Activated CD4-positive, alpha-beta T cell treated with anti-CD3 and anti-CD28 coated beads, Interleukin-2, amount 10 ng/mL, durations not matched to agents 7 days and 5 days (primary cell): ENCODE data around the gene HIVEP3. TPM values are rescaled to one million over a fixed set of nuclear protein-coding genes. Genes with fewer than 3 reads are reported as not detected.

Experiments
- CTCF ChIA-PET: fragments of 350-600 bp; sonication (Branson Sonifier 250); formaldehyde crosslinking; loops from one replicate; lab custom pipeline; 2021; ENCODE audit warnings: antibody characterized with exemption; lab: Charles Lee
- POLR2A ChIA-PET: fragments of 350-600 bp; sonication (Branson Sonifier 250); formaldehyde crosslinking; loops from one replicate; lab custom pipeline; 2021; ENCODE audit warnings: antibody characterized with exemption; lab: Charles Lee
- DNase-seq: peaks from one replicate; pipeline ENCODE4 v3.0.0-alpha.2; 2020
- H3K27ac Mint-ChIP-seq: one replicate; pipeline ENCODE4 v1.8.0; 2021; ENCODE audit warnings: mild to moderate bottlenecking, moderate library complexity, mixed read lengths
- H3K27me3 Mint-ChIP-seq: one replicate; pipeline ENCODE4 v1.8.0; 2021; ENCODE audit warnings: mixed read lengths
- H3K36me3 Mint-ChIP-seq: one replicate; pipeline ENCODE4 v1.8.0; 2021; ENCODE audit warnings: low read depth, mixed read lengths
- H3K4me1 Mint-ChIP-seq: one replicate; pipeline ENCODE4 v1.8.0; 2021; ENCODE audit warnings: mixed read lengths
- H3K4me3 Mint-ChIP-seq: one replicate; pipeline ENCODE4 v1.8.0; 2021; ENCODE audit warnings: mild to moderate bottlenecking, moderate library complexity, mixed read lengths
- H3K9me3 Mint-ChIP-seq: one replicate; pipeline ENCODE4 v1.8.0; 2021; ENCODE audit warnings: mixed read lengths
- total RNA-seq, 2 experiments: library from RNA; stranded (reverse); gene quantifications; one replicate each; pipeline ENCODE4 v1.2.3, GENCODE V29; 2021

Gene HIVEP3
- total RNA-seq, 2 experiments from 2014 or later, result 18.4 to 21.5 TPM

DNA sequence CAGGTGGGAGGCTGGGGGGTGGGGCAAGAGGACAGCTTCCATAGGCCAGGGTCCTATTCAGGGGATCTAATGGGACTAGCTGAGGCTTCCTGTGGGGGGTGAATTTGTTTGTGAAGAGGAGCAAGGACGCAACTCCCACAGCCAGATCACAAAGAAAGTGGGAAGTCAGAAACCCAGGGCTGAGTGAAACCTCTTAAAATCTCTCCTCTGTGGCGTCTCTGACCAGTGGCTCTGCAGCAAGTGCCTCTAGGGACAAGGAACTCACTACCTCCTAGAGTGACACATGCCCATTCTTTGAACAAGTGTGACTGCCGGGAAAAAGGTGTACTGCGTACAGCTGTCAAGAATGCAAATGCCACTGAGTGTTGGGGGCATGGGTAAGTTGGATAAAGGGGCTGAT lies 187.9 kb downstream of the HIVEP3 start:
- ChIA-PET POLR2A (no interaction called here), CTCF (interaction anchor here (1.1 to 1.5 kb wide), 2 partner anchors 9 to 52 kb away, joined by 3 to 4 read pairs; no protein-coding TSS in a partner anchor)
- Mint-ChIP-seq H3K4me3 (no peak overlapping the region), H3K27ac (no peak overlapping the region), H3K36me3 (no peaks in the 10 kb centered on the region), H3K27me3 (no peaks in the 10 kb centered on the region), H3K9me3 (peaks cover 4% of the 10 kb centered on the region), H3K4me1 (peaks cover 42% of the 10 kb centered on the region)
- no peak for DNase-seq

DNA sequence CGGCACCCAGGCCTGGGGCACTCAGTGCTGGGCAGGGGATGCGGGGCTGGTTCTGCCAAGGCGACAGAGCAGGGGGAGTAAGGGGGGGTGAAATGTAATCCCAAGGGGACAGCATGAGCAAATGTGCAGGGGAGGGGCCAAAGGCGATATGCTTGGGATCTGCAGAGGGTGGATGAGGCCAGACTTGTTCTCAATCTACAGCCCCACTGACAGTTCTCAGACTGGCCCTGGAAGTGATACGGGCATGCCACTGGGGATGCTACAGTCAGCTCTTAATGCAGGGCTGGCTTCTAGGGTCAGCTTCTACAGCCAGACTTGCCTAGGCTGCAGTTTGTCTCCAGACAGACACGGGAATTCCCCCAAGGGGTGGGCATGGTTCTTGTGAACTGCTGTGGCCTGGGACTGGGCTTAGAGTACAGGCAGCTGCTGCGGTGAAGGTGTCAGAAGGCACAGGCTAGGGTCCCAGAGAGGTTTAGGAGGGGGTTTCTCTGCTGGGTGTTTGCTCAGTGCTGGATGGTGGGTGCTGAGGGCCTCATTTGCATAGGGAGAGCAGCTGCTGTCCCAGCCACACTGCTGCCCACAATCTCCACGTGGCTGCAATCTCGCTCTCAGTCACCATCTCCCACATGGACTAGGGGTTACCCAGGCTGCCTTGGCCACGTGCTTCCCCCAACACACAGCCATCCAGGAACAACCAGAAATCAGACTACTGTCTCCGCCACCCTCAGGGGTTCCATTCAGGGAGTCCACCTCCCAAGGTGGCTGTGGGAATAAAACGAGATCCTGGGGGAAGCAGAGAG lies 190.1 kb downstream of the HIVEP3 start:
- Mint-ChIP-seq H3K9me3 (peaks cover 4% of the 10 kb centered on the region), H3K4me1 (peaks cover 39% of the 10 kb centered on the region), H3K36me3 (no peaks in the 10 kb centered on the region), H3K4me3 (no peak overlapping the region), H3K27ac (no peak overlapping the region), H3K27me3 (no peaks in the 10 kb centered on the region)
- POLR2A ChIA-PET, result no interaction called here
- CTCF ChIA-PET, result interaction anchor here (0.6 to 1.4 kb wide), 6 partner anchors 10 to 165 kb away, joined by 3 to 4 read pairs (median 3); no protein-coding TSS in a partner anchor
- DNase-seq, result no peak

DNA sequence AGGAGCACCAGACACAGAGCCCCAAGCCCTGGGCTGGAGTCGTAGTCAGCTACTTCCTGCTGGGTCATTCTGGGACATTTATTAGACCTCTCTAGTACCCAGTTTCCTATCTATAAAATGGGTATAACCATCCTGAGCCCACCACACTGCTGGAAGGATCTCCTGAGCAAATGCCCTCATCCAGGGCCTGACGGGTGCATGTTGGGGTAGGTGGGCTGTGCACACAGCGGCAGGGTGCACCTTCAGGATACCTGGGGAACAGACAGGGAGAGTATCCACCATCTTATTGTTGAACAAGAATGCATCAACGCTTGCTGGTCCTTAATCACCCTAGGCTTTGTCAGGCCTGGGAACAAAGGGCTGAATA lies 191.0 kb downstream of the HIVEP3 start:
- no peaks in the 10 kb centered on the region for H3K36me3 Mint-ChIP-seq
- H3K9me3 Mint-ChIP-seq, result peaks cover 4% of the 10 kb centered on the region
- DNase-seq, result no peak
- POLR2A ChIA-PET, result no interaction called here
- peaks cover 41% of the 10 kb centered on the region for H3K4me1 Mint-ChIP-seq
- no peaks in the 10 kb centered on the region for H3K27me3 Mint-ChIP-seq
- CTCF ChIA-PET, result interaction anchor here (0.9 to 1.3 kb wide), 8 partner anchors 11 to 85 kb away, joined by 3 to 13 read pairs (median 4); no protein-coding TSS in a partner anchor
- H3K27ac Mint-ChIP-seq, result peak overlapping the region; percentile 47
- no peak overlapping the region for H3K4me3 Mint-ChIP-seq

DNA sequence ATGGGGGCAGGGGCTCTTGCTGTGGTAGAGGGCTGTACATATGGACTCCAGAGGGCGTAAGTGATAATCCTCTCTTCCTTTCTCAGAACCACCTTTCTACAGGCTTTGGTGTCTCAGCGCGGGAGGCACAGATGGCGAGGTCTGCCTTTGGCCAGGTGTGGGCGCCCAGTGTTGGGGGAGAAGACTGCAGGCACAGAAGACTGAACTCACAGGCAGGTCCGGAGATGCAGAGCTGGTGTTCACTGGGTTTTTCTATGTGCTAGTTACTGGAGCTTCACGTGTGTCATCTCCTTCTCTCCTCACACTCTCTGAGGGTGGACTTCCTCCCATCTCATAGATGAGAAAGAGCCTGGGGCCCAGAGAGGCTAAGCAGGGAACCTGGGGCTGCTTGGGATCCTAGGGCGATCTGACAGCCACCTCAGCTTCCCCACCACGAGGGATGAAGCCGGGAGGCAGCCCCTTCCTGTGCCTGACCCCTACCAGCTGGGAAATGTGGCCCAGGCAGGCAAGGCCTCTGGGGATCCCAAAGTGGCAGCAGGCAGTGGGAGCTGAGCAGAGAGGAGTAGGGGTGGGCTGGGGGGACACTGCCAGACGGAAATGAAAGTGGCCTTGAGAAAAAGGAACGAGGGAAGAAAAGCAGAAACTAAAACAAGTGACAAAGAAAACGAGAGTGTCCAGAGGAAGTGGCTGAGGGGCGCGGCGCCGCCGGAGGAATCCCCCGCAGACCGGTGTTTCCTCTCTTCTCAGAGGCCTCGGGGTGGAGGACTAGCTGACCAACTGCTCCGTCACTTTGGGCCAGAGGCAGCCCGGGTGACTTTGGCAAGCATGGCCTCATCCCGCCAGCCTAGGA lies 191.6 kb downstream of the HIVEP3 start:
- H3K27ac Mint-ChIP-seq, result peak overlapping the region; percentile 47

DNA sequence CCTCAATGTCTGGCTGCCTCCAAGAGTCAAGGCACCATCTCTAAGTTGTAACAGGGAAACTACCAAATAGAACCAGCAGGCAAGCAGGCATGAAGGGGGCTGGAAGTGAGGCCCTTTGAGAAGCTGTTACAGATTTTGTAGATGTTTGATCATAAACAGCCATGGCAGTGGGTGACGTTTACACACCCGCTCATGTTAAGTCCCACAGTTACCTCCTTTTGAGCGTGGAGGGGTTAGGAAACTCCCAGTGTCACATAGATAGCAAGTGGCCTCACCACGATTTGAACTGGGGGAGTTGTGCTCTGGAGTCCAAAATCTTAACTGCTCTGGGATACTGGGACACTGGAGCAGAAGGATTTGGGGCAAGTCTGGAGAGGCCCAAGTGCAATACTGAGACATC lies 192.4 kb downstream of the HIVEP3 start:
- H3K27me3 Mint-ChIP-seq, result no peaks in the 10 kb centered on the region
- H3K9me3 Mint-ChIP-seq, result no peaks in the 10 kb centered on the region
- peaks cover 53% of the 10 kb centered on the region for H3K4me1 Mint-ChIP-seq
- H3K36me3 Mint-ChIP-seq, result no peaks in the 10 kb centered on the region
- ChIA-PET POLR2A (interaction anchor here (1.0 kb wide), 1 partner anchor 58 kb away, joined by 3 read pairs; no protein-coding TSS in a partner anchor), CTCF (interaction anchor here (1.1 to 1.4 kb wide), 3 partner anchors 10 to 34 kb away, joined by 3 to 13 read pairs (median 4); no protein-coding TSS in a partner anchor)
- no peak for DNase-seq
- H3K4me3 Mint-ChIP-seq, result no peak overlapping the region
- no peak overlapping the region for H3K27ac Mint-ChIP-seq

More for the DNA sequence above, 191.6 kb downstream of the HIVEP3 start:
- ChIA-PET CTCF (interaction anchor here (0.9 to 1.4 kb wide), 8 partner anchors 11 to 70 kb away, joined by 3 to 13 read pairs (median 4); no protein-coding TSS in a partner anchor), POLR2A (interaction anchor here (1.0 kb wide), 1 partner anchor 59 kb away, joined by 3 read pairs; no protein-coding TSS in a partner anchor)
- Mint-ChIP-seq H3K27me3 (no peaks in the 10 kb centered on the region), H3K4me1 (peaks cover 45% of the 10 kb centered on the region), H3K36me3 (no peaks in the 10 kb centered on the region), H3K9me3 (peaks cover 4% of the 10 kb centered on the region), H3K4me3 (no peak overlapping the region)
- no peak for DNase-seq

DNA sequence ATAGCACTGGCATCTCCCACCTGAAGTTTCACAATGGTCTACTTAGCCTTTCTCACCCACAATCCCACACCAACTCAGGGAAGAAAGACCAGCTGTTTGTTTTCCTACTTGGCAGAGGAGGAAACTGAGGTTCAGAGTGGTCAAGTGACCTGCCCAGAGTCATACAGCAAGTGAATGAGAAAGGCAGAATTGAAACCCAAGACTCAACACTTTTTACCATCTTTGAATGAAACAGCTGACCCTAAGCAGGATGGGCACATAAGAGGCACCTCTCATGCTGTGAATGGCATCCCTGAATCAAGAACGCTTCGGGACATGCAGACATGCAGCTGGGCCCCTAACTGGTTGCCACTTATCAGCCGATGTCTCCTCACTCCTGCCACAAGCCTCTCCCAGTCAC lies 193.8 kb downstream of the HIVEP3 start:
- no peaks in the 10 kb centered on the region for H3K27me3 Mint-ChIP-seq
- POLR2A ChIA-PET, result no interaction called here
- no peak overlapping the region for H3K27ac Mint-ChIP-seq
- CTCF ChIA-PET, result interaction anchor here (1.3 to 1.8 kb wide), 2 partner anchors 14 to 43 kb away, joined by 4 to 5 read pairs; no protein-coding TSS in a partner anchor
- no peak overlapping the region for H3K4me3 Mint-ChIP-seq
- H3K36me3 Mint-ChIP-seq, result no peaks in the 10 kb centered on the region
- peaks cover 62% of the 10 kb centered on the region for H3K4me1 Mint-ChIP-seq
- DNase-seq, result no peak
- H3K9me3 Mint-ChIP-seq, result no peaks in the 10 kb centered on the region

DNA sequence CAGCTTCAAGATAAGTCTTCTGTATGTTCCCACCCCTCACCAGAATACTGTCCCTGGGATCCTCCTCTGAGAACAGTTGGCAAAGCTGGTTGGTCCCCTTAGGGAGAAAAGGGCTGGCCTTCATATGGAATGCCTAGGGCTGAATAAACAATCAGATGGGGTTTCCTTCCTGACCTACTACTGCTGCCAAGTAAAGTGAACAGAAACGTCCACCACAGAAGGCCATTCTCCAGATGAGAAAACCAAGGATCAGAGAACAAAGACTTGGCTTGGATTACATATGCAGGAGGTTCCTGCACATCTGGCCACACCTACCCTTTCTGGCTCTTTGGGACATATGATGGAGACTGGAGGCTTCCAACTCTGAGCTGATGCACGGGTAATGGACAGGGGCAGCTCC lies 194.5 kb downstream of the HIVEP3 start:
- Mint-ChIP-seq H3K4me3 (no peak overlapping the region), H3K4me1 (peaks cover 55% of the 10 kb centered on the region), H3K27me3 (no peaks in the 10 kb centered on the region), H3K27ac (no peak overlapping the region), H3K36me3 (no peaks in the 10 kb centered on the region), H3K9me3 (no peaks in the 10 kb centered on the region)
- ChIA-PET CTCF (interaction anchor here (1.3 to 1.8 kb wide), 2 partner anchors 15 to 44 kb away, joined by 4 to 5 read pairs; no protein-coding TSS in a partner anchor), POLR2A (no interaction called here)
- DNase-seq, result no peak

DNA sequence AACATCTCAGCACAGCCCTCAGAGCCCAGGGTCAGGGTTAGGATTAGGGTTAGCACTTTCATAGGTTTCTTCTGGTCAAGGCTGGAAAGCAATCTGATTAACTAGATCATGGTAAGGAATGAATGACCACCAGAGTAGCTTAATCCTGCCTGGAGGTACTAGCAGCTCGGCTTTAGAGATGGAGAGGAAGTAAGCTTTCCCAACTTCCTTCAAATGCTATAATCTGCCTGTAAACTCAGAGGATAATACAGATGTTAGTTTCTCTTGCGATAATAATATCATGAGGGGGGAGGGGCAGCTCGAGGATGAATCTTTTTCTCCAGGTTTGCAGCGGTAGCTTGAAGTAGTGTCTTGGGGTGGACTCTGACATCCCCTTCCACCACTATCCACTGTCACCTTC lies 194.9 kb downstream of the HIVEP3 start:
- DNase-seq, result no peak
- no peak overlapping the region for H3K27ac Mint-ChIP-seq
- ChIA-PET POLR2A (interaction anchor here (0.8 kb wide), 1 partner anchor 39 kb away, joined by 3 read pairs; no protein-coding TSS in a partner anchor), CTCF (interaction anchor here (1.3 to 1.8 kb wide), 2 partner anchors 15 to 44 kb away, joined by 4 to 5 read pairs; no protein-coding TSS in a partner anchor)
- H3K36me3 Mint-ChIP-seq, result no peaks in the 10 kb centered on the region
- H3K9me3 Mint-ChIP-seq, result no peaks in the 10 kb centered on the region
- no peaks in the 10 kb centered on the region for H3K27me3 Mint-ChIP-seq
- peaks cover 50% of the 10 kb centered on the region for H3K4me1 Mint-ChIP-seq
- no peak overlapping the region for H3K4me3 Mint-ChIP-seq

DNA sequence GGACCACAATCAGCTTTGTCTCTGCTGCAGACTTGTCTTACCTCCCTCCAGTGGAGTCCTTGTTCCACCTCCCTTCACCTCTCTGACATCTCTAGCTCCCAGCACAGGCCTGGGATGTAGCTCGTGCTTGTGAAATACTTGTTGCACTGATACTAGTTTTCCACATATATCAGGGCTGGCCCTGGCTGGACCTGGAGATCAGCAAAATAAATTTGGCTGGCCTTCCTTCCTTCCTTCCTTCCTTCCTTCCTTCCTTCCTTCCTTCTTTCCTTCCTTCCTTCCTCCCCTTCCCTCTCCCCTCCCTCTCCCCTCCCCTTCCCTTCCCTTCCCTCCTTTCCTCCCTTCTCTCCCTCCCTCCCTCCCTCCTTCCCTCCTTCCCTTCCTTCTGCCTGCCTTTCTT lies 196.5 kb downstream of the HIVEP3 start:
- no peaks in the 10 kb centered on the region for H3K27me3 Mint-ChIP-seq
- peaks cover 40% of the 10 kb centered on the region for H3K4me1 Mint-ChIP-seq
- H3K9me3 Mint-ChIP-seq, result no peaks in the 10 kb centered on the region
- no peaks in the 10 kb centered on the region for H3K36me3 Mint-ChIP-seq
- ChIA-PET CTCF (interaction anchor here (0.8 to 1.7 kb wide), 5 partner anchors 9 to 20 kb away, joined by 3 to 4 read pairs (median 4); no protein-coding TSS in a partner anchor), POLR2A (interaction anchor here (0.7 kb wide), 1 partner anchor 19 kb away, joined by 3 read pairs; no protein-coding TSS in a partner anchor)
- H3K27ac Mint-ChIP-seq, result no peak overlapping the region
- no peak for DNase-seq
- no peak overlapping the region for H3K4me3 Mint-ChIP-seq

DNA sequence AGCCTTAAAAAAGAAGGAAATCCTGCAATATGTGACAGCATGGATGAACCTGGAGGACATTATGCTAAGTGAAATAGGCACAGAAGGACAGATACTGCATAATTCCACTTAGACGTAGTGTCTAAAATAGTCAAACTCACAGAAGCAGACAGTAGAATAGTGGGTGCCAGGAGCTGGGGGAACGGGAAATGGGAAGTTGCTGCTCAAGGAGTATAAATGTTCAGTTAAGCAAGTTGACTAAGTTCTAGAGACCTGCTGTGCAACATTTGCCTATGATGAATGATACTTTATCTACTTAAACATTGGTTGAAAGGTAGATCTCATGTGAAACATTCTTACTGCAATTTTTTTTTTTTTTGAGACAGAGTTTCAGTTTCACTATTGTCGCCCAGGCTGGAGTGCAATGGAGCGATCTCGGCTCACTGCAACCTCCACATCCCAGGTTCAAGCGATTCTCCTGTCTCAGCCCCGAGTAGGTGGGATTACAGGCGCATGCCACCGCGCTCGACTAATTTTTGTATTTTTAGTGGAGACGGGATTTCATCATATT lies 197.8 kb downstream of the HIVEP3 start:
- CTCF ChIA-PET, result interaction anchor here (0.7 to 1.7 kb wide), 3 partner anchors 15 to 50 kb away, joined by 3 to 4 read pairs (median 3); no protein-coding TSS in a partner anchor
- Mint-ChIP-seq H3K27me3 (no peaks in the 10 kb centered on the region), H3K27ac (peak overlapping the region; percentile 72)

DNA sequence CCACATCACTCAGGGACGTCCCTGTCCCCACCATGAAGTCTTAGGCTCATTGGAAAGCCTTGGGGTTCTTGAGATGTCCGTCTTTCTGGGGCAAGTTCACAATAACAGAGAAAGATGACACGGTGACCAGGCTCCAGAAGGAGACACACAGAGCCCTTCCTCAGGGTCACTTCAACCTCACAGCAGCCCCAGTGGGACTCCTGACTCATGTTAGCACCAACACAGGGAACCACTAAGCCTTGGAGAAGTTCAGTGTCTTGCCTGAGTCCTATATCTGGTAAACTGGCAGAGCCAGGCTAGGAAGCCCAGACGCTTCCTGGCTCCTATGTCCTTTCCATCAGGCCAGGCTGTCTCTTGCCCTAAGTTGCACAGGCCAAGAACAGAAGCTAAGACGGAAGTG lies 199.1 kb downstream of the HIVEP3 start:
- Mint-ChIP-seq H3K27ac (no peak overlapping the region), H3K4me3 (no peak overlapping the region), H3K36me3 (no peaks in the 10 kb centered on the region), H3K27me3 (no peaks in the 10 kb centered on the region), H3K9me3 (no peaks in the 10 kb centered on the region), H3K4me1 (peaks cover 38% of the 10 kb centered on the region)
- CTCF ChIA-PET, result interaction anchor here (1.2 to 1.6 kb wide), 2 partner anchors 22 to 52 kb away, joined by 3 read pairs; no protein-coding TSS in a partner anchor
- DNase-seq, result no peak
- POLR2A ChIA-PET, result no interaction called here

More for the DNA sequence above, 197.8 kb downstream of the HIVEP3 start:
- Mint-ChIP-seq H3K9me3 (no peaks in the 10 kb centered on the region), H3K4me3 (peak overlapping the region; percentile 7), H3K4me1 (peaks cover 34% of the 10 kb centered on the region), H3K36me3 (no peaks in the 10 kb centered on the region)
- POLR2A ChIA-PET, result no interaction called here
- DNase-seq, result no peak

DNA sequence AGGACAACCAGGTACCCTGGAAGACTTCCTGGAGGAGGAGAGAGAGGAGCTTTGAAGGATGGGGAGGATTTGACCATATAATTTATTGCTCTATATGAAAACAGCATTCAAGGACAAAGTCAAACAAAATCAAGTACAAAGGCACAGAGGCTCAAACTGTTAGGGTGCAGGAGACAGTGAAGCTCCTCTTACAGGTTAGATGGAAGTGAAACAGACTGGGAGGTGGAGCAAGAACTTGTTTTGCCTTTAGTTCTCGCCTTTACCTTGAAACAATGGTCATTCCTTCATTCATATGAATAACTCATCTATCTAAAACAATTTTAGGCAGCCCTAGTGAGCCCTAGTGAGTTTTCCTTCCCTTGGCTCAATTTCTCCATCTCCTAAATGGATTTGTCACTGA lies 199.6 kb downstream of the HIVEP3 start:
- Mint-ChIP-seq H3K4me1 (peaks cover 38% of the 10 kb centered on the region), H3K9me3 (no peaks in the 10 kb centered on the region), H3K4me3 (no peak overlapping the region)

More for the DNA sequence above, 199.6 kb downstream of the HIVEP3 start:
- Mint-ChIP-seq H3K27me3 (no peaks in the 10 kb centered on the region), H3K27ac (no peak overlapping the region), H3K36me3 (no peaks in the 10 kb centered on the region)
- ChIA-PET CTCF (interaction anchor here (1.2 kb wide), 1 partner anchor 22 kb away, joined by 3 read pairs; no protein-coding TSS in a partner anchor), POLR2A (no interaction called here)
- no peak for DNase-seq
